B cell (primary cell): Measurements from ENCODE around the gene ARID1A. TPM values are rescaled to one million over a fixed set of nuclear protein-coding genes. Genes with fewer than 3 reads are reported as not detected.

Experiments used
- ATAC-seq: fragments of 200-7000 bp; cut with Tn5 transposase; one replicate; pipeline ENCODE4 v1.10.0; 2021; ENCODE audit warnings: low read depth, mild to moderate bottlenecking, moderate number of reproducible peaks, moderate library complexity
- CTCF ChIA-PET: fragments of 350-600 bp; sonication (Branson Sonifier 250); formaldehyde crosslinking; loops from one replicate; lab custom pipeline; 2021; ENCODE audit warnings: antibody characterized with exemption, inconsistent platforms; lab: Charles Lee
- POLR2A ChIA-PET: fragments of 350-600 bp; sonication (Branson Sonifier 250); formaldehyde crosslinking; loops from one replicate; lab custom pipeline; 2021; ENCODE audit warnings: antibody characterized with exemption; lab: Charles Lee
- DNase-seq: peaks from one replicate; pipeline ENCODE4 v3.0.0; 2013
- H2AFZ ChIP-seq: 2 replicates; pipeline ENCODE4 v1.6.1; 2012; ENCODE audit warnings: mild to moderate bottlenecking, low read depth, low read length; ENCODE audit not compliant: insufficient read depth, poor library complexity, severe bottlenecking
- H3K27ac ChIP-seq, 2 donors: 1 replicate in 1 of 2; 2 replicates in 1 of 2; pipeline ENCODE4 v1.5.1; 2012 to 2013; ENCODE audit warnings: low read length in 2 of 2, mild to moderate bottlenecking in 2 of 2, moderate library complexity in 1 of 2
- H3K27me3 ChIP-seq, 4 experiments: fragments of 200-600 bp in 1 of 4; sonication (generic) in 1 of 4; replicated peaks in 1 of 4; 1 replicate in 2 of 4; 2 replicates in 2 of 4; pipeline versions ENCODE4 v1.6.1 to v1.7.0; 2013 to 2016; ENCODE audit warnings: low read length in 3 of 4, mild to moderate bottlenecking in 2 of 4, mixed read lengths in 1 of 4, moderate library complexity in 1 of 4; ENCODE audit not compliant: insufficient read depth in 4 of 4, control insufficient read depth in 3 of 4; ENCODE audit errors: control extremely low read depth in 1 of 4
- H3K36me3 ChIP-seq, 2 experiments: replicated peaks in 1 of 2; 1 replicate in 1 of 2; 2 replicates in 1 of 2; pipeline versions ENCODE4 v1.6.1 to v1.7.1; 2013; ENCODE audit warnings: low read length in 1 of 2; ENCODE audit not compliant: insufficient read depth in 2 of 2, control insufficient read depth in 1 of 2; ENCODE audit errors: control extremely low read depth in 1 of 2, extremely low read depth in 1 of 2
- H3K4me1 ChIP-seq, 2 donors: fragments of 200-600 bp in 1 of 2; sonication (generic) in 1 of 2; 1 replicate in 1 of 2; 2 replicates in 1 of 2; pipeline versions ENCODE4 v1.5.1 to v1.6.1; 2013 to 2017; ENCODE audit warnings: low read length in 2 of 2; ENCODE audit not compliant: control insufficient read depth in 2 of 2, insufficient read depth in 2 of 2
- H3K4me2 ChIP-seq: replicated peaks from 2 replicates; pipeline ENCODE3; 2012; ENCODE audit warnings: mild to moderate bottlenecking, low read depth, low read length; ENCODE audit not compliant: poor library complexity, severe bottlenecking
- H3K4me3 ChIP-seq, 5 experiments: fragments of 200-600 bp in 1 of 5; sonication (generic) in 1 of 5; 1 replicate in 3 of 5; 2 replicates in 2 of 5; pipeline versions ENCODE4 v1.5.1 to v1.7.0; 2011 to 2016; ENCODE audit warnings: low read length in 4 of 5, mild to moderate bottlenecking in 4 of 5, low read depth in 2 of 5, control low read depth in 1 of 5, moderate library complexity in 1 of 5; ENCODE audit not compliant: insufficient read depth in 1 of 5; ENCODE audit errors: control extremely low read depth in 1 of 5, extremely low read depth in 1 of 5
- H3K79me2 ChIP-seq: fragments of 200-600 bp; sonication (generic); one replicate; pipeline ENCODE4 v1.6.0; 2016; ENCODE audit warnings: low read length; ENCODE audit not compliant: control insufficient read depth, insufficient read depth
- H3K9ac ChIP-seq: fragments of 200-600 bp; sonication (generic); 2 replicates; pipeline ENCODE4 v1.6.1; 2017; ENCODE audit warnings: mild to moderate bottlenecking, low read length, moderate library complexity
- H3K9me3 ChIP-seq, 3 donors: one replicate each; pipeline versions ENCODE4 v1.6.1 to v1.7.1; 2013; ENCODE audit warnings: low read length in 2 of 3; ENCODE audit not compliant: control insufficient read depth in 2 of 3, insufficient read depth in 1 of 3; ENCODE audit errors: control extremely low read depth in 1 of 3
- H4K20me1 ChIP-seq: 2 replicates; pipeline ENCODE4 v1.6.0; 2012; ENCODE audit warnings: mild to moderate bottlenecking, low read length; ENCODE audit not compliant: insufficient read depth, control insufficient read depth, poor library complexity, severe bottlenecking
- H3K27ac Mint-ChIP-seq: one replicate; pipeline ENCODE4 v1.8.0; 2021; ENCODE audit warnings: mixed read lengths
- H3K27me3 Mint-ChIP-seq: one replicate; pipeline ENCODE4 v1.8.0; 2021; ENCODE audit warnings: mixed read lengths
- H3K4me1 Mint-ChIP-seq: one replicate; pipeline ENCODE4 v1.8.0; 2021; ENCODE audit warnings: mixed read lengths
- H3K4me3 Mint-ChIP-seq: one replicate; pipeline ENCODE4 v1.8.0; 2021; ENCODE audit warnings: mixed read lengths
- H3K9me3 Mint-ChIP-seq: one replicate; pipeline ENCODE4 v1.8.0; 2022; ENCODE audit warnings: mixed read lengths; ENCODE audit not compliant: insufficient read depth
- EZH2 ChIP-seq: IDR thresholded peaks from 2 replicates; pipeline ENCODE4 v1.6.1; 2012; ENCODE audit warnings: borderline replicate concordance, low read depth, mild to moderate bottlenecking, moderate library complexity, low read length; ENCODE audit not compliant: insufficient read depth, poor library complexity, severe bottlenecking
- WGBS: methylation state at CpG from one replicate; pipeline ENCODE4 v1.1.5; 2013; ENCODE audit warnings: missing lambda C conversion rate; ENCODE audit not compliant: insufficient coverage; 5-methylcytosine and 5-hydroxymethylcytosine counted together
- intact Hi-C: fragments of 100-400 bp; cut with micrococcal nuclease; formaldehyde crosslinking; loops from one replicate; pipeline ENCODE4 v1.10.0; 2022
- polyA plus RNA-seq: library from polyadenylated mRNA; depleted of rRNA; stranded (reverse); fragments of >200 nt; gene quantifications from 2 replicates; pipeline ENCODE4 v1.2.3, GENCODE V29; 2012
- total RNA-seq, 2 donors: library from RNA; stranded (reverse); fragments of 120-200 nt in 1 of 2; gene quantifications; 1 replicate in 1 of 2; 2 replicates in 1 of 2; pipeline versions ENCODE4 v1.2.3 to v1.2.4, GENCODE V29; 2013 to 2022
- TF ChIP-seq, protein P1 (sequence below): fragments of 200-600 bp; IDR thresholded peaks from one replicate; pipeline ENCODE4 v1.8.0; 2022; ENCODE audit warnings: antibody characterized with exemption, mild to moderate bottlenecking

Gene ARID1A
- total and polyA plus RNA-seq, 2 donors (not counting 1 experiment from before 2014, with no cell fraction given): 80.7 to 150 TPM

DNA sequence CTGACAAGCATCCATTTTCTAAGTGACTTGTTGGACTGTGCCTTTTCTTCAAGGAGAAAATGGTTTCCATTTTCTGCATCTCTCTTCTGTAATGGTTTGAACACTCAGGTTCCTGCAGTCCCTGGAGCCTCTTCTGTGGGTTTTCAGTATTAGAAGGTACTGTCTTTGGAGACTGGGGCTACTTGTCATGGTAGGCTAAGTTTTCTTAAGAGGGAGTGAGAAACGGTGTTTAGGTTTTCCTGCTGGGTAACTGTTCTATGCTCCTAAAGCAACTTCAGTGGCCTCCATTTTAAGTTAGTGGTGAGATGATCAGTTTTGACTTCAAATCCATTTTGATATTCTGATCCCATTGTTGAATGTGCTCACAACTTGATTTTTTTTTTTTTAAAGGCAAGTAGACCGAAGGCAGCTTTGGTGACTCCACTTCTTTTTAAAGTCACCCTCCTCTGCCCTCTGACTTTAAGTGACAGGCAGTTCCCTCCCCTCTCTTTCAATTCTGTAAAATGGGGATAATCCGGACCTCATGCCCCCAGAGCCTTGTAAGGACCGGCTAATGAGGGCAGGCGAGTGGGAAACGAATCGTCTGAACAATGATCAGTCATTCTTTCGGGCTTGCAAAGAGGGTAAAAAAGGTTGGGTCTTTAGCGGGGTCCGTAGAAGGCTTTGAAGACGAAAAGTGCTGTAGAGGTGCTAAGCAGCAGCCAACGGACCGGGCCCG is 1.0 kb upstream of the ARID1A start:
- Histone ChIP-seq H3K9ac (peak overlapping the region; percentile 64), H3K27me3 (no peaks in the 10 kb centered on the region), H4K20me1 (peaks cover 5% of the 10 kb centered on the region), H3K27ac (peak overlapping the region; percentile 67 to 71), H3K4me2 (peak overlapping the region; percentile 80), H3K9me3 (no peaks in the 10 kb centered on the region), H3K4me3 (peak overlapping the region; percentile 22 to 81 (median 72)), H2AFZ (peak overlapping the region; percentile 77), H3K36me3 (no peaks in the 10 kb centered on the region), H3K4me1 (peaks cover 38 to 42% of the 10 kb centered on the region in 2 donors), H3K79me2 (peaks cover 34% of the 10 kb centered on the region)
- TF ChIP-seq EZH2: no peak
- TF ChIP-seq, protein P1, sequence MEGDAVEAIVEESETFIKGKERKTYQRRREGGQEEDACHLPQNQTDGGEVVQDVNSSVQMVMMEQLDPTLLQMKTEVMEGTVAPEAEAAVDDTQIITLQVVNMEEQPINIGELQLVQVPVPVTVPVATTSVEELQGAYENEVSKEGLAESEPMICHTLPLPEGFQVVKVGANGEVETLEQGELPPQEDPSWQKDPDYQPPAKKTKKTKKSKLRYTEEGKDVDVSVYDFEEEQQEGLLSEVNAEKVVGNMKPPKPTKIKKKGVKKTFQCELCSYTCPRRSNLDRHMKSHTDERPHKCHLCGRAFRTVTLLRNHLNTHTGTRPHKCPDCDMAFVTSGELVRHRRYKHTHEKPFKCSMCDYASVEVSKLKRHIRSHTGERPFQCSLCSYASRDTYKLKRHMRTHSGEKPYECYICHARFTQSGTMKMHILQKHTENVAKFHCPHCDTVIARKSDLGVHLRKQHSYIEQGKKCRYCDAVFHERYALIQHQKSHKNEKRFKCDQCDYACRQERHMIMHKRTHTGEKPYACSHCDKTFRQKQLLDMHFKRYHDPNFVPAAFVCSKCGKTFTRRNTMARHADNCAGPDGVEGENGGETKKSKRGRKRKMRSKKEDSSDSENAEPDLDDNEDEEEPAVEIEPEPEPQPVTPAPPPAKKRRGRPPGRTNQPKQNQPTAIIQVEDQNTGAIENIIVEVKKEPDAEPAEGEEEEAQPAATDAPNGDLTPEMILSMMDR: no peak
- peaks cover 31% of the 10 kb centered on the region for H3K4me1 Mint-ChIP-seq
- peak overlapping the region; percentile 91 for H3K4me3 Mint-ChIP-seq
- H3K27ac Mint-ChIP-seq: peak overlapping the region; percentile 93
- H3K9me3 Mint-ChIP-seq: no peaks in the 10 kb centered on the region
- 6% methylated on average over 13 of the region's 14 CpGs for WGBS
- intact Hi-C loops: loop anchor here (5.0 to 10.0 kb wide), 3 partner anchors 92 to 190 kb away; no protein-coding TSS in a partner anchor
- no peak for ATAC-seq
- DNase-seq: no peak
- ChIA-PET POLR2A (interaction anchor here (1.4 to 4.3 kb wide), 2 partner anchors 93 kb away, joined by 3 to 50 read pairs; partner anchors contain the start of gene PIGV), CTCF (interaction anchor here (1.9 to 7.4 kb wide), 4 partner anchors 17 to 92 kb away, joined by 5 to 130 read pairs (median 73); partner anchors contain the start of gene PIGV)
- H3K27me3 Mint-ChIP-seq: no peaks in the 10 kb centered on the region
